DND-41 (cell line): ENCODE results near the gene SETD9.

Experiments
- ATAC-seq: fragments of 200-7000 bp; cut with Tn5 transposase; 3 replicates; pipeline ENCODE4 v1.9.1; 2021; ENCODE audit warnings: low read depth; ENCODE audit not compliant: insufficient read depth
- DNase-seq: peaks from one replicate; pipeline ENCODE4 v3.0.0-alpha.2; 2020
- H2AFZ ChIP-seq: 2 replicates; pipeline ENCODE4 v1.6.0; 2012; ENCODE audit warnings: low read depth, low read length
- H3K27ac ChIP-seq: 2 replicates; pipeline ENCODE4 v1.5.1; 2012; ENCODE audit warnings: low read length, inconsistent platforms
- H3K27me3 ChIP-seq: fragments of 200-600 bp; sonication (generic); 2 replicates; pipeline ENCODE4 v1.6.0; 2012; ENCODE audit warnings: low read length, mild to moderate bottlenecking, inconsistent platforms; ENCODE audit not compliant: insufficient read depth, poor library complexity
- H3K36me3 ChIP-seq: 2 replicates; pipeline ENCODE4 v1.5.1; 2012; ENCODE audit warnings: low read length, inconsistent platforms; ENCODE audit not compliant: insufficient read depth
- H3K4me1 ChIP-seq: 2 replicates; pipeline ENCODE4 v1.5.1; 2012; ENCODE audit warnings: mild to moderate bottlenecking, low read length; ENCODE audit not compliant: insufficient read depth
- H3K4me2 ChIP-seq: 2 replicates; pipeline ENCODE4 v1.6.0; 2012; ENCODE audit warnings: mild to moderate bottlenecking, moderate library complexity, low read length, inconsistent platforms; ENCODE audit not compliant: insufficient read depth
- H3K4me3 ChIP-seq, 2 experiments: fragments of 200-600 bp in 1 of 2; shearing (Covaris generic) in 1 of 2; 2 replicates each; pipeline ENCODE4 v1.5.1; 2012 to 2016; ENCODE audit warnings: inconsistent platforms in 2 of 2, low read length in 2 of 2, mild to moderate bottlenecking in 2 of 2, low read depth in 1 of 2, moderate library complexity in 1 of 2
- H3K79me2 ChIP-seq: 2 replicates; pipeline ENCODE4 v1.6.0; 2012; ENCODE audit warnings: low read length, inconsistent platforms; ENCODE audit not compliant: insufficient read depth
- H3K9ac ChIP-seq: 2 replicates; pipeline ENCODE4 v1.6.0; 2012; ENCODE audit warnings: low read depth, mild to moderate bottlenecking, inconsistent platforms, low read length, moderate library complexity
- H3K9me3 ChIP-seq: 2 replicates; pipeline ENCODE4 v1.5.1; 2012; ENCODE audit warnings: low read length, moderate library complexity, mild to moderate bottlenecking, inconsistent platforms; ENCODE audit not compliant: insufficient read depth, severe bottlenecking
- H4K20me1 ChIP-seq: 2 replicates; pipeline ENCODE4 v1.6.0; 2012; ENCODE audit warnings: low read length; ENCODE audit not compliant: insufficient read depth
- EZH2 ChIP-seq: IDR thresholded peaks from 3 replicates; pipeline ENCODE4 v1.6.1; 2012; ENCODE audit warnings: borderline replicate concordance, low read depth, mild to moderate bottlenecking, moderate library complexity, low read length, inconsistent platforms; ENCODE audit not compliant: severe bottlenecking
- TF ChIP-seq, protein P1 (sequence below): IDR thresholded peaks from 2 replicates; pipeline ENCODE4 v1.5.1; 2012; ENCODE audit warnings: borderline replicate concordance, low read length, moderate library complexity, mild to moderate bottlenecking; ENCODE audit not compliant: poor library complexity, severe bottlenecking; ENCODE audit errors: extremely low read depth

SETD9 gene

DNA sequence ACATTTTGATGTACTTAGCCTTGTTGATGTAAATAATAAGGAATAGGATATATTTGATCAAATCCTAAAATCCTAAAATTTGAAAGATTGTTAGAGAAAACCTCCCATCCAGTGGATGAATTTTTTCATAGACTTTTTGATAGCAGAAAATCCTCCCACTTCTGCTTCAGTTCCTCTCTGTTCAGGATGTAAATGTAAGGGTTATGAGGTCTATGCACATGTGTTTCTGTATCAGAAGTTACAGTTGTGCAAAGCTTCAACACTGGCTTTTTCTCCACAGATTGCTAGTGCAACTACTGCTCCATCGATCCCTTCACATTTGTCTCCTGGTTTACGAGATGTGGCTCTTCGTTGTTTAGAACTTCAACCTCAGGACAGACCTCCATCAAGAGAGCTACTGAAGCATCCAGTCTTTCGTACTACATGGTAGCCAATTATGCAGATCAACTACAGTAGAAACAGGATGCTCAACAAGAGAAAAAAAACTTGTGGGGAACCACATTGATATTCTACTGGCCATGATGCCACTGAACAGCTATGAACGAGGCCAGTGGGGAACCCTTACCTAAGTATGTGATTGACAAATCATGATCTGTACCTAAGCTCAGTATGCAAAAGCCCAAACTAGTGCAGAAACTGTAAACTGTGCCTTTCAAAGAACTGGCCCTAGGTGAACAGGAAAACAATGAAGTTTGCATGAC is 16.0 kb upstream of the SETD9 start:
- DNase-seq, result no peak
- H3K4me3 ChIP-seq, result no peak overlapping the region
- no peak overlapping the region for H3K27ac ChIP-seq
- no peaks in the 10 kb centered on the region for H3K9me3 ChIP-seq
- H3K4me2 ChIP-seq, result no peak overlapping the region
- H3K36me3 ChIP-seq, result peaks cover 5% of the 10 kb centered on the region; the same call in 1 of the 2 replicates
- H3K9ac ChIP-seq, result no peak overlapping the region
- H2AFZ ChIP-seq, result no peak overlapping the region
- H3K27me3 ChIP-seq, result no peaks in the 10 kb centered on the region
- no peak for TF ChIP-seq EZH2
- TF ChIP-seq, protein P1, sequence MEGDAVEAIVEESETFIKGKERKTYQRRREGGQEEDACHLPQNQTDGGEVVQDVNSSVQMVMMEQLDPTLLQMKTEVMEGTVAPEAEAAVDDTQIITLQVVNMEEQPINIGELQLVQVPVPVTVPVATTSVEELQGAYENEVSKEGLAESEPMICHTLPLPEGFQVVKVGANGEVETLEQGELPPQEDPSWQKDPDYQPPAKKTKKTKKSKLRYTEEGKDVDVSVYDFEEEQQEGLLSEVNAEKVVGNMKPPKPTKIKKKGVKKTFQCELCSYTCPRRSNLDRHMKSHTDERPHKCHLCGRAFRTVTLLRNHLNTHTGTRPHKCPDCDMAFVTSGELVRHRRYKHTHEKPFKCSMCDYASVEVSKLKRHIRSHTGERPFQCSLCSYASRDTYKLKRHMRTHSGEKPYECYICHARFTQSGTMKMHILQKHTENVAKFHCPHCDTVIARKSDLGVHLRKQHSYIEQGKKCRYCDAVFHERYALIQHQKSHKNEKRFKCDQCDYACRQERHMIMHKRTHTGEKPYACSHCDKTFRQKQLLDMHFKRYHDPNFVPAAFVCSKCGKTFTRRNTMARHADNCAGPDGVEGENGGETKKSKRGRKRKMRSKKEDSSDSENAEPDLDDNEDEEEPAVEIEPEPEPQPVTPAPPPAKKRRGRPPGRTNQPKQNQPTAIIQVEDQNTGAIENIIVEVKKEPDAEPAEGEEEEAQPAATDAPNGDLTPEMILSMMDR, result no peak
- no peaks in the 10 kb centered on the region for H3K79me2 ChIP-seq
- no peak for ATAC-seq
- no peaks in the 10 kb centered on the region for H3K4me1 ChIP-seq
- no peaks in the 10 kb centered on the region for H4K20me1 ChIP-seq

DNA sequence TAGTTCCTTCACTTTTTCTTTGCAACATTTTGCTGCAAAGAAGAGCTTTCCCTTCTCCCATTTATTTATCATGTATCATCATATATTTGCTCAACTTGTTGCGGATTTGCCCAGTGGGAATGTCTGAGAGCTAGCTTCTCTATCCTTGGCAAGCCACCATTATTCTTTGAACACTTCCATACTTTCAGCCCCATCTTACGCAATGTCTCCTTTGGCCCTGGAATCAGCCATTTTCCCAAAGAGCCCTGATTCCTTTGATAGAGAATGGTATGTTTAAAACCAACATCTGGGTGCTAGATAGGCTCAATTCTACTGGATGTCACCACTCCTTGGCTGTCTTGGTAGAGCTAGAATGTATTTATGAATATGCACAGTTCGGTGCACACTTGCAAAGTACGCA is 12.6 kb upstream of the SETD9 start:
- Histone ChIP-seq H4K20me1 (no peaks in the 10 kb centered on the region), H3K27ac (no peak overlapping the region), H2AFZ (no peak overlapping the region), H3K36me3 (no peaks in the 10 kb centered on the region; the same call in 1 of the 2 replicates), H3K4me2 (no peak overlapping the region), H3K4me3 (no peak overlapping the region), H3K9ac (no peak overlapping the region), H3K9me3 (no peaks in the 10 kb centered on the region), H3K27me3 (no peaks in the 10 kb centered on the region), H3K4me1 (no peaks in the 10 kb centered on the region; the same call in 1 of the 2 replicates), H3K79me2 (no peaks in the 10 kb centered on the region)
- no peak for ATAC-seq
- TF ChIP-seq EZH2, result no peak
- TF ChIP-seq, protein P1, result no peak
- DNase-seq, result no peak

GRCh38 chr5:56898213-56898612 is 11.2 kb upstream of the SETD9 start:
- Histone ChIP-seq H4K20me1 (no peaks in the 10 kb centered on the region), H3K4me1 (no peaks in the 10 kb centered on the region; the same call in 1 of the 2 replicates), H3K4me2 (no peak overlapping the region), H2AFZ (no peak overlapping the region), H3K9ac (no peak overlapping the region), H3K79me2 (no peaks in the 10 kb centered on the region), H3K4me3 (no peak overlapping the region), H3K27ac (no peak overlapping the region), H3K36me3 (no peaks in the 10 kb centered on the region; the same call in 1 of the 2 replicates), H3K9me3 (no peaks in the 10 kb centered on the region), H3K27me3 (peaks cover 3% of the 10 kb centered on the region)
- ATAC-seq (no peak), DNase-seq (no peak)
- TF ChIP-seq, protein P1, result no peak
- no peak for TF ChIP-seq EZH2

- TF ChIP-seq, protein P1, result no peak
- ATAC-seq (no peak), DNase-seq (no peak)
- H3K27me3 ChIP-seq, result peaks cover 5% of the 10 kb centered on the region
- H3K4me3 ChIP-seq, result no peak overlapping the region
- H3K4me2 ChIP-seq, result no peak overlapping the region
- H3K9ac ChIP-seq, result no peak overlapping the region
- no peaks in the 10 kb centered on the region for H3K36me3 ChIP-seq
- no peaks in the 10 kb centered on the region; the same call in 1 of the 2 replicates for H3K4me1 ChIP-seq
- no peaks in the 10 kb centered on the region for H4K20me1 ChIP-seq
- no peak overlapping the region for H2AFZ ChIP-seq
- H3K9me3 ChIP-seq, result no peaks in the 10 kb centered on the region
- H3K27ac ChIP-seq, result no peak overlapping the region
- no peaks in the 10 kb centered on the region for H3K79me2 ChIP-seq
These were observed 9.0 kb upstream of the SETD9 start for GRCh38 chr5:56900395-56900794.
